HL-60 (cell line): Measurements from ENCODE around the gene SVIL.
"Not testable (repeated sequence)": the region's sequence is repeated elsewhere in the genome, so short reads cannot be mapped to it uniquely, and the experiment has no call there.

Experiments
- DNase-seq, 2 experiments: peaks; one replicate each; pipeline ENCODE4 v3.0.0-alpha.2; 2010 to 2020; ENCODE audit warnings: low read depth in 1 of 2, low spot score in 1 of 2
- H3K27ac ChIP-seq: fragments of 250-450 bp; sonication (Bioruptor Pico); replicated peaks from 2 replicates; pipeline ENCODE4 v1.5.1; 2020; ENCODE audit warnings: mild to moderate bottlenecking, moderate library complexity
- H3K27me3 ChIP-seq: fragments of 250-450 bp; sonication (Bioruptor Pico); 2 replicates; pipeline ENCODE4 v1.5.1; 2021; ENCODE audit warnings: mild to moderate bottlenecking, moderate library complexity; ENCODE audit not compliant: insufficient read depth, poor library complexity, severe bottlenecking
- H3K4me3 ChIP-seq: replicated peaks from 2 replicates; pipeline ENCODE4 v1.5.1; 2011; ENCODE audit warnings: mild to moderate bottlenecking, control low read depth, low read length; ENCODE audit not compliant: insufficient read depth
- CTCF ChIP-seq: IDR thresholded peaks from one replicate; pipeline ENCODE4 v1.5.1; 2011; ENCODE audit warnings: low read length, control low read depth, inconsistent platforms; ENCODE audit not compliant: insufficient read depth
- GABPA ChIP-seq: IDR thresholded peaks from 2 replicates; pipeline ENCODE4 v1.6.1; 2012; ENCODE audit warnings: low read depth
- POLR2AphosphoS5 ChIP-seq: IDR thresholded peaks from 2 replicates; pipeline ENCODE4 v1.6.1; 2012; ENCODE audit warnings: low read depth
- REST ChIP-seq: IDR thresholded peaks from 2 replicates; pipeline ENCODE4 v1.6.1; 2012; ENCODE audit warnings: low read depth; ENCODE audit not compliant: insufficient replicate concordance
- SPI1 ChIP-seq: IDR thresholded peaks from 2 replicates; pipeline ENCODE4 v1.6.1; 2012; ENCODE audit warnings: low read depth, mild to moderate bottlenecking, borderline replicate concordance

SVIL gene

GRCh38 chr10:29616542-29616941 lies 18.2 kb downstream of the SVIL start:
- TF ChIP-seq POLR2AphosphoS5 (no peak), CTCF (no peak), REST (no peak), SPI1 (peak; percentile 17; the same call in 1 of the 2 replicates)
- H3K4me3 ChIP-seq: no peak overlapping the region
- H3K27me3 ChIP-seq: no peaks in the 10 kb centered on the region
- H3K27ac ChIP-seq: no peak overlapping the region
- no peak for DNase-seq

- H3K27ac ChIP-seq: no peak overlapping the region
- TF ChIP-seq REST (no peak), CTCF (no peak), SPI1 (no peak), POLR2AphosphoS5 (no peak), GABPA (no peak)
- no peak for DNase-seq
- H3K4me3 ChIP-seq: no peak overlapping the region
- H3K27me3 ChIP-seq: no peaks in the 10 kb centered on the region
Measured at GRCh38 chr10:29615195-29615594, 19.6 kb downstream of the SVIL start.

GRCh38 chr10:29614289-29614688 lies 20.5 kb downstream of the SVIL start:
- not testable (repeated sequence) for DNase-seq

GRCh38 chr10:29613791-29614190 lies 21.0 kb downstream of the SVIL start:
- Histone ChIP-seq H3K4me3 (no peak overlapping the region), H3K27ac (no peak overlapping the region), H3K27me3 (no peaks in the 10 kb centered on the region)
- no peak for DNase-seq
- TF ChIP-seq SPI1 (no peak), GABPA (no peak), CTCF (no peak), REST (no peak), POLR2AphosphoS5 (no peak)

More at GRCh38 chr10:29614289-29614688, 20.5 kb downstream of the SVIL start:
- not testable (repeated sequence) for H3K4me3 ChIP-seq, H3K27ac ChIP-seq, H3K27me3 ChIP-seq
